BLaER1 (cell line): ENCODE results near the gene HTN1.
"Not testable (repeated sequence)": the region's sequence is repeated elsewhere in the genome, so short reads cannot be mapped to it uniquely, and the experiment has no call there.

ENCODE experiments used
- H3K27ac ChIP-seq: shearing (Covaris generic); formaldehyde crosslinking; 2 replicates; pipeline ENCODE4 v1.8.1; 2022
- H3K27me3 ChIP-seq: shearing (Covaris generic); formaldehyde crosslinking; 2 replicates; pipeline ENCODE4 v1.8.1; 2022
- H3K36me3 ChIP-seq: shearing (Covaris generic); formaldehyde crosslinking; 2 replicates; pipeline ENCODE4 v1.8.1; 2022
- H3K4me1 ChIP-seq: shearing (Covaris generic); formaldehyde crosslinking; 2 replicates; pipeline ENCODE4 v1.8.1; 2022
- H3K4me2 ChIP-seq: shearing (Covaris generic); formaldehyde crosslinking; 2 replicates; pipeline ENCODE4 v1.8.1; 2022
- H3K4me3 ChIP-seq: shearing (Covaris generic); formaldehyde crosslinking; 2 replicates; pipeline ENCODE4 v1.8.1; 2022
- H3K9ac ChIP-seq: shearing (Covaris generic); formaldehyde crosslinking; 2 replicates; pipeline ENCODE4 v1.8.1; 2022
- H3K9me3 ChIP-seq: shearing (Covaris generic); formaldehyde crosslinking; 2 replicates; pipeline ENCODE4 v1.8.1; 2022
- H4K20me1 ChIP-seq: shearing (Covaris generic); formaldehyde crosslinking; 2 replicates; pipeline ENCODE4 v1.8.1; 2022
- Cebpa-rat ChIP-seq: shearing (Covaris generic); IDR thresholded peaks from 2 replicates; pipeline ENCODE4 v1.8.1; 2022

HTN1 gene

DNA sequence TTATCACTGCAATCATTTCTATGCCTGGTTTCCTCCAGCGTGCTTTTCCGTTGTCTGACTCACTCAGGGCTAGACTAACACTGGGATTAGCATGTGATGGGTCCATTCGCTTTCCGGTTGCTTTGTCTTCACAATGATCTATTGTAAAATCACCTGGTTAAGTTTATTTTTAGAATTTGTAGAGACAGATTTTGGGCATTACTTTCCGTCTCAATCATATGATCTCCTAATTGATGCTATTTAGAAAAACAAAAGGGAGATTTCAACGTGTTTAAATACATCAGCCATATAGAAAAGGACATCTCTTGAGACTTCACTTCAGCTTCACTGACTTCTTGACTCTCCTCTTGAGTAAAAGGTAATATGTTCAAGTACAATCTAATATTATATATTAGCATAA, at the start of gene HTN1:
Gene HTN1, plus strand, starts transcription at position 301 of the 400 bp plus-strand sequence. CDS start 2,639 bp downstream, outside the sequence.
- H3K4me1 ChIP-seq, H3K4me3 ChIP-seq, H3K9ac ChIP-seq, H3K36me3 ChIP-seq, H3K27me3 ChIP-seq, H3K9me3 ChIP-seq, H3K4me2 ChIP-seq, H3K27ac ChIP-seq, H4K20me1 ChIP-seq: not testable (repeated sequence)

DNA sequence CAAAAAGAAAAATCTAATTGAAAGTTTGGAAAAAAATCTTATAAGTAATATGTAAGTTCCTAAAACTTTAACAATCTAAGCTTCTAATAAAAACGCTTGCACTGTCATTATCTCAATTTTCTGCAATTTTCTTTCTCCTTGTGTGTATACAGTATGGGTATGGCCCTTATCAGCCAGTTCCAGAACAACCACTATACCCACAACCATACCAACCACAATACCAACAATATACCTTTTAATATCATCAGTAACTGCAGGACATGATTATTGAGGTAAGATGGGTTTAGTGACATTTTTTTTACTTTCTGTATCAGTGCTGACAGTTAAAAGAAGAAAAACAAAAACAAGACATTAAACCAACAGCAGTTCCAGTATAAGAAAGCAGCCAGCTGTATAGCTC, 49.5 kb upstream of the HTN1 start:
- Histone ChIP-seq H3K9me3 (no peaks in the 10 kb centered on the region), H3K27ac (no peak overlapping the region), H3K4me2 (no peak overlapping the region), H3K4me1 (no peaks in the 10 kb centered on the region), H3K36me3 (no peaks in the 10 kb centered on the region), H3K27me3 (no peaks in the 10 kb centered on the region), H4K20me1 (no peaks in the 10 kb centered on the region), H3K4me3 (no peak overlapping the region), H3K9ac (no peak overlapping the region)
- TF ChIP-seq Cebpa-rat: no peak

DNA sequence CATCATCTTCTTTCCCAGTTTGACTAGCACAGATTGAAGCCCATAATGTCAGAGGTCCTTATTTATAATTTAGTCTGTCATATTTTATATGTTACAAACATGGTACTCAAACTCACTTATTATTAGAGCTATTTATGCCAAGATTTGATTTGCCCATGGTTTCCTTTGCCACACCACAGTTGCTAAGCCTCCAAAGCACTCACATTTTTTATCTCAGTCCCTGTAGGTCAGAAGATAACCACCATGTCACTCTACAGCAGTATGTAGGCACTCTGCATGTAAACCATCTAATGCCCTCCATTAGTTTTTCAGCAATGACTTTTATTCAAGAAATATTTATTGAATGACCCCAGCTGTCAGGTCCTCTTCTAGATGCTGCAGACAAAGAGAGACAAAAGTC, 47.7 kb upstream of the HTN1 start:
- Histone ChIP-seq H3K4me3 (no peak overlapping the region), H3K4me2 (no peak overlapping the region), H3K36me3 (no peaks in the 10 kb centered on the region), H3K9ac (no peak overlapping the region), H3K27ac (no peak overlapping the region), H3K9me3 (no peaks in the 10 kb centered on the region), H3K4me1 (no peaks in the 10 kb centered on the region), H3K27me3 (no peaks in the 10 kb centered on the region), H4K20me1 (no peaks in the 10 kb centered on the region)
- no peak for TF ChIP-seq Cebpa-rat

DNA sequence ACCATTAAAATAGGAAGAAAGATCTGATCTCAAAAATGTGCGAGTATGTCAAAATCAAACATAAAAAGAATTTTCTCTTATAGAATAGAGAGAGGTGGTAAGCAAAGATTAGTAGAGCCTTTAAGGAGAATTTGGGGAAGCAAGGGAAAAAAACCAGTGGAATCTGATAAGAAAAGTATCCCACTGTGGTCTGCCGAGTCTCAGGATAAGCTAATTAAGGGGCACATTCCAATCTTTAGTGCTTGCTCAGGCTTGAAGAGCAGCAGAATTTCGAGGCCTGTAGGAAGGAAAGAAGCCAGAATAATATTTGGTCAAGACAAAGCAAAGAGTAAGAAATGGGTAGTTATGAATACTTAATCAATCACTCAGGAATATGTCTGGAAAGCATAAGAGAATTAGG, 41.5 kb upstream of the HTN1 start:
- H3K36me3 ChIP-seq: no peaks in the 10 kb centered on the region
- H3K4me2 ChIP-seq: no peak overlapping the region
- TF ChIP-seq Cebpa-rat: no peak

DNA sequence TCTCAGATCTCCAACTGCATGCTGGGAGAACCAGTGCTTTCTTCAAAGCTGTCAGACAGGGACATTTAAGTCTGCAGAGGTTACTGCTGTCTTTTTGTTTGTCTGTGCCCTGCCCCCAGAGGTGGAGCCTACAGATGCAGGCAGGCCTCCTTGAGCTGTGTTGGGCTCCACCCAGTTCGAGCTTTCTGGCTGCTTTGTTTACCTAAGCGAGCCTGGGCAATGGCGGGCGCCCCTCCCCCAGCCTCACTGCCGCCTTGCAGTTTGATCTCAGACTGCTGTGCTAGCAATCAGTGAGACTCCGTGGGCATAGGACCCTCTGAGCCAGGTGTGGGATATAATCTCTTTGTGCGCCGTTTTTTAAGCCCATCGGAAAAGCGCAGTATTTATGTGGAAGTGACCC, 31.2 kb upstream of the HTN1 start:
- not testable (repeated sequence) for H3K4me3 ChIP-seq, H3K4me2 ChIP-seq, H3K27me3 ChIP-seq

More for the DNA sequence above, 41.5 kb upstream of the HTN1 start:
- no peak overlapping the region for H3K27ac ChIP-seq
- H3K9ac ChIP-seq: no peak overlapping the region
- H3K9me3 ChIP-seq: no peaks in the 10 kb centered on the region
- no peak overlapping the region for H3K4me3 ChIP-seq
- no peaks in the 10 kb centered on the region for H3K4me1 ChIP-seq
- H4K20me1 ChIP-seq: no peaks in the 10 kb centered on the region
- H3K27me3 ChIP-seq: no peaks in the 10 kb centered on the region

DNA sequence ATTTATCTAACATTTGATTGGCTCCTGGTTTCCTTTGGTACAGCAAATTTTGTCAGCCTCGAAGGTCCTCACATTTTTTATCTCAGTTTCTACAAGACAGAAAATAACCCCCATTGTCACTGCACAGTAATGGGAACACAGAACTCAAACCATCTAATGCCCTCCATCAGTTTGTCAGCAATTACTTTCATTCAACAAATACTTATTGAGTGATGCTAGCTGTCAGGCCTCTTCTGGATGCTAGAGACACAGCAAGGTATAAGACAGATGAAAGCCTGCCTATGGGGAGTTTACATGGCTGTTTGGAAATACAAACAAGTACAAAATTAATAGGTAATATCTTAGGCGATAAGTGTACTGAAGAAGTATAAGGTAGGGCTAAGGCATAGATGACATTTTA, 27.0 kb upstream of the HTN1 start:
- Histone ChIP-seq H3K9ac (no peak overlapping the region), H3K4me3 (no peak overlapping the region), H4K20me1 (no peaks in the 10 kb centered on the region), H3K4me2 (no peak overlapping the region), H3K4me1 (no peaks in the 10 kb centered on the region), H3K36me3 (no peaks in the 10 kb centered on the region), H3K27ac (no peak overlapping the region), H3K9me3 (no peaks in the 10 kb centered on the region), H3K27me3 (no peaks in the 10 kb centered on the region)
- TF ChIP-seq Cebpa-rat: no peak

More for the DNA sequence above, 31.2 kb upstream of the HTN1 start:
- not testable (repeated sequence) for H3K36me3 ChIP-seq, H4K20me1 ChIP-seq, H3K9me3 ChIP-seq, H3K9ac ChIP-seq, H3K27ac ChIP-seq, H3K4me1 ChIP-seq

DNA sequence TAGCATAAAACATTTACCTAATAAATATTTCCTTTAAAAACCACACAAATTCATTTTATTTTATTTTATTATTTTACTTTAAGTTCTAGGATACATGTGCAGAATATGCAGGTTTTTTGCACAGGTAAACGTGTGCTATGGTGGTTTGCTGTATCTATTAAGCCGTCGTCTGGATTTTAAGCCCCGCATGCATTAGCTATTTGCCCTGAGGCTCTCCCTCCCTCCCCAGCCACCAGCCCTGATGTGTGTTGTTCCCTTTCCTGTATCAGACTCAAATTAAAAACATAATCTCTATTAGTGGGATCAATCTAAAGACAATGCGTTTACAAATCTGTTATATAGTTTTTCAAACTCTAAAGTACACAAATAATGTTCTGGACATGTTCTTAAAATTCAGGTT, 23.2 kb upstream of the HTN1 start:
- H4K20me1 ChIP-seq: no peaks in the 10 kb centered on the region
- H3K4me3 ChIP-seq: no peak overlapping the region
- no peaks in the 10 kb centered on the region for H3K4me1 ChIP-seq
- no peaks in the 10 kb centered on the region for H3K9me3 ChIP-seq
- H3K9ac ChIP-seq: no peak overlapping the region
- H3K4me2 ChIP-seq: no peak overlapping the region
- no peaks in the 10 kb centered on the region for H3K36me3 ChIP-seq
- no peaks in the 10 kb centered on the region for H3K27me3 ChIP-seq
- TF ChIP-seq Cebpa-rat: no peak
- H3K27ac ChIP-seq: no peak overlapping the region

DNA sequence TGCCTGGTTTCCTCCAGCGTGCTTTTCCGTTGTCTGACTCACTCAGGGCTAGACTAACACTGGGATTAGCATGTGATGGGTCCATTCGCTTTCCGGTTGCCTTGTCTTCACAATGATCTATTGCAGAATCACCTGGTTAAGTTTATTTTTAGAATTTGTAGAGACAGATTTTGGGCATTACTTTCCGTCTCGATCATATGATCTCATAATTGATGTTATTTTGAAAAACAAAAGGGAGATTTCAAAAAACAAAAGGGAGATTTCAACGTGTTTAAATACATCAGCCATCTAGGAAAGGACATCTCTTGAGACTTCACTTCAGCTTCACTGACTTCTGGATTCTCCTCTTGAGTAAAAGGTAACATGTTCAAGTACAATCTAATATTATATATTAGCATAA, 22.1 kb upstream of the HTN1 start, which contains the start of gene HTN3:
Gene HTN3, plus strand, starts transcription at position 301 of the 400 bp plus-strand sequence. CDS start 2,282 bp downstream, outside the sequence.
- H3K27me3 ChIP-seq, H3K27ac ChIP-seq, H3K9ac ChIP-seq, H3K36me3 ChIP-seq, H3K4me2 ChIP-seq, H3K4me3 ChIP-seq, H4K20me1 ChIP-seq, H3K9me3 ChIP-seq, H3K4me1 ChIP-seq: not testable (repeated sequence)

DNA sequence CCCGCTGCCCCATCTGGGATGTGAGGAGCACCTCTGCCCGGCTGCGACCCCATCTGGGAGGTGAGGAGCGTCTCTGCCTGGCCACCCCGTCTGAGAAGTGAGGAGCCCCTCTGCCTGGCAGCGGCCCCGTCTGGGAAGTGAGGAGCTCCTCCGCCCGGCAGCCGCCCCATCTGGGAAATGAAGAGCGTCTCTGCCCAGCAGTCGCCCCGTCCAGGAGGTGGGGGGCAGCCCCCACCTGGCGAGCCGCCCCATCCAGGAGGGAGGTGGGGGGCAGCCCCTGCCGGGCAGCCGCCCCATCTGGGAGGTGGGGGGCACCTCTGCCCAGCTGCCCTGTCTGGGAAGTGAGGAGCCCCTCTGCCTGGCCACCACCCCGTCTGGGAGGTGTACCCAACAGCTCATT, 12.7 kb upstream of the HTN1 start:
- H3K27ac ChIP-seq, H4K20me1 ChIP-seq, H3K4me1 ChIP-seq, H3K36me3 ChIP-seq, H3K4me2 ChIP-seq, H3K9me3 ChIP-seq, H3K9ac ChIP-seq, H3K4me3 ChIP-seq, H3K27me3 ChIP-seq: not testable (repeated sequence)

DNA sequence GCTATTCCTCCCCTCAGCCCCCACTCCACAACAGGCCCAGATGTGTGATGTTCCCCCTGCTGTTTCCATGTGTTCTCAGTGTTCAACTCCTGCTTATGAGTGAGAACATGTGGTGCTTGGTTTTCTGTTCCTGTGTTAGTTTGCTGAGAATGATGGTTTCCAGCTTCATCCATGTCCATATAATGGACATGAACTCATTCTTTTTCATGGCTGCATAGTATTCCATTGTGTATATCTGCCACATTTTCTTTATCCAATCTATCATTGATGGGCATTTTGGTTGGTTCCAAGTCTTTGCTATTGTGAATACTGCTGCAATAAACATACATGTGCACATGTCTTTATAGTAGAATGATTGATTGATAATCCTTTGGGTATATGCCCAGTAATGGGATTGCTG, 10.3 kb upstream of the HTN1 start:
- H3K4me3 ChIP-seq, H3K27me3 ChIP-seq, H3K36me3 ChIP-seq, H4K20me1 ChIP-seq, H3K4me2 ChIP-seq, H3K27ac ChIP-seq, H3K4me1 ChIP-seq, H3K9me3 ChIP-seq, H3K9ac ChIP-seq: not testable (repeated sequence)

DNA sequence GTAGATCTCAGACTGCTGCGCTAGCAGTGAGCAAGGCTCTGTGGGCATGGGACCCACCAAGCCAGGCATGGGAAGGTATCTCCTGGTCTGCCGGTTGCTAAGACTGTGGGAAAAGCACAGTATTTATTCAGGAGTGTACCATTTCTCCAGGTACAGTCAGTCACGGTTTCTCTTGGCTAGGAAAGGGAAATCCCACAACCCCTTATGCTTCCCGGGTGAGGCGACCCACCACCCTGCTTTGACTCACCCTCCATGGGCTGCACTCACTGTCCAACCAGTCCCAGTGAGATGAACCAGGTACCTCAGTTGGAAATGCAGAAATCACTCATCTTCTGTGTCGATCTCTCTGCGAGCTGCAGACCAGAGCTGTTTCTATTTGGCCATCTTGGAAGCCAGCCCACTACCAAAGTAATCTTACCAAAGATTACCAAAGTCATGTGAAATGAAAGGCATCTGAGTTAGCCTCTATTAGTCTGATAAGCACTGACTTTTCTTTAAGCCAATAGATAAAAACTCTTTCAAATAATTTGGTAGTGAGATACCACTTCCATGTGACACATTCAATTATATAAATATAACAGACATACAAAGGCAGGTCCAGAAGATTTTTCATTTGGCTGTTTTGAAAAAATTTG, 8.5 kb upstream of the HTN1 start:
- H3K4me3 ChIP-seq: no peak overlapping the region
- H3K4me2 ChIP-seq: no peak overlapping the region
- no peak overlapping the region for H3K9ac ChIP-seq
- no peaks in the 10 kb centered on the region for H3K36me3 ChIP-seq
- no peaks in the 10 kb centered on the region for H3K27me3 ChIP-seq
- no peaks in the 10 kb centered on the region for H3K4me1 ChIP-seq
- H3K9me3 ChIP-seq: no peaks in the 10 kb centered on the region
- H4K20me1 ChIP-seq: no peaks in the 10 kb centered on the region
- no peak overlapping the region for H3K27ac ChIP-seq
- TF ChIP-seq Cebpa-rat: no peak

DNA sequence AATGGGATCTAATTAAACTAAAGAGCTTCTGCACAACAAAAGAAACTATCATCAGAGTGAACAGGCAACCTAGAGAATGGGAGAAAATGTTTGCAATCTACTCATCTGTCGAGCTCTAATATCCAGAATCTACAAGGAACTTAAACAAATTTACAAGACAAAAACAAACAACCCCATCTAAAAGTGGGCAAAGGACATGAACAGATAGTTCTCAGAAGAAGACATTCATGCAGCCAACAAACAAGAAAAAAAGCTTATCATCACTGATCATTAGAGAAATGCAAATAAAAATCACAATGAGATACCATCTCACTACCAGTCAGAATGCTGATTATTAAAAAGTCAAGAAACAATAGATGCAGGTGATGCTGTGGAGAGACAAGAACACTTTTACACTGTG, 6.3 kb downstream of the HTN1 start:
- H3K9ac ChIP-seq, H4K20me1 ChIP-seq, H3K4me2 ChIP-seq, H3K4me1 ChIP-seq, H3K27ac ChIP-seq, H3K9me3 ChIP-seq, H3K27me3 ChIP-seq, H3K36me3 ChIP-seq, H3K4me3 ChIP-seq: not testable (repeated sequence)
